GM10266 (cell line): ENCODE measurements around the gene SOWAHB.

Source experiments
- DNase-seq: peaks from one replicate; pipeline ENCODE4 v3.0.0; 2012; ENCODE audit errors: extremely low spot score
- TF ChIP-seq, protein P1 (sequence below): IDR thresholded peaks from 2 replicates; pipeline ENCODE4 v1.5.1; 2012; ENCODE audit warnings: mild to moderate bottlenecking, low read depth; ENCODE audit not compliant: control insufficient read depth, insufficient read depth; ENCODE audit errors: missing control alignments

SOWAHB gene, protein sequence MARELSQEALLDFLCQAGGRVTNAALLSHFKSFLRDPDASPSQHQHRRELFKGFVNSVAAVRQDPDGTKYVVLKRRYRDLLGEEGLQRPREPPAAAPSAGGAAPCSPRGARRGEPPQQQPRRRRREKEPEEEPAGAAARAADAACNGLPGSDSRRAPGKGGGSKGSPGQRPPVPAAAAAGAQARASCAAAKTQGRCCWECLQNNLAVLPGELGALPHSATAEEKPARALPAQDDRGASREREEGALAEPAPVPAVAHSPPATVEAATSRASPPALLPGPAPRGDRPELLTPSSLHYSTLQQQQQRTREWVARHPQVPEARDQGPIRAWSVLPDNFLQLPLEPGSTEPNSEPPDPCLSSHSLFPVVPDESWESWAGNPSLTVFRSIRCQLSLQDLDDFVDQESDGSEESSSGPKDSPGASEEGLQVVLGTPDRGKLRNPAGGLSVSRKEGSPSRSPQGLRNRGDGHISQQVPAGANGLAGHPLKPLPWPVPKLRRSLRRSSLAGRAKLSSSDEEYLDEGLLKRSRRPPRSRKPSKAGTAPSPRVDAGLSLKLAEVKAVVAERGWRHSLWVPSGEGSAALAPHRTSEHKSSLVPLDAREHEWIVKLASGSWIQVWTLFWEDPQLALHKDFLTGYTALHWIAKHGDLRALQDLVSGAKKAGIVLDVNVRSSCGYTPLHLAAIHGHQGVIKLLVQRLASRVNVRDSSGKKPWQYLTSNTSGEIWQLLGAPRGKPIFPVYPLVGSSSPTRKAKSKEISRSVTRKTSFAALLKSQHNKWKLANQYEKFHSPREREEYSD

DNA sequence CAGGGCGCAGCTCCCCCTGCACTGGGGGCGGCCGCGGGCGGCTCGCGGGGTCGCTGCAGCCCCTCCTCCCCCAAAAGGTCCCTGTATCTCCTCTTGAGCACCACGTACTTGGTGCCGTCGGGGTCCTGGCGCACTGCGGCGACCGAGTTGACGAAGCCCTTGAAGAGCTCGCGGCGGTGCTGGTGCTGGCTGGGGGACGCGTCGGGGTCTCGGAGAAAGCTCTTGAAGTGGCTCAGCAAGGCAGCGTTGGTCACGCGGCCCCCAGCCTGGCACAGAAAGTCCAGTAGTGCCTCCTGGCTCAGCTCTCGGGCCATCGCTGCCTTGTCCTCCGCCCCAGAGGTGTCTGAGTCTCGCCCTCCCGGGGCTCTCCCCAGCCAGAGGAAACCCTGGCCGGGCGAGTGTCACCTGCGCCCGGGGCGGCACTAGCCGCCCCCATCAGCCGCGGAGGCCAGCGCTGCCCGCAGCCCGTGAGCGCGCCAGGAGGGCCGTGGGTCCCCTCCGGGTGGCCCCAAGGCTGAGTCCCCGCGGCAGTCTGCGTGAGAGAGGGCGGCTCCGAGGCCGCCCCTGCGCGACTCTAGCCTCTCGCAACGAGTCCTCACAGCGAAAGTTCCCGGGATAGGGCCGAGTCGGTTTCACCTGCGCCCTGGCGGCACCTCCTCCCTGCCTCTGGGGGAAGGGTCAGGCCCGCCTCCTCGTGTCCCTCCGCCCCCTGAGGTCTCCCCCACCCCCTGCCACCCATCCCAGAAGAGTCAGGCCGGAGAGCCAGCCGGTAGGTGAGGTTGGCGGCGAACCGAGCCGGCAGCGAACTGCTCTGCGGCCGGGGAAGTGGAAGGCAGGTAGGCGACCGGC is at the start of gene SOWAHB:
Gene SOWAHB, minus strand, starts transcription at position 609 of the 849 bp plus-strand sequence. Its CDS starts 295 bp downstream, at position 314.
- TF ChIP-seq, protein P1, sequence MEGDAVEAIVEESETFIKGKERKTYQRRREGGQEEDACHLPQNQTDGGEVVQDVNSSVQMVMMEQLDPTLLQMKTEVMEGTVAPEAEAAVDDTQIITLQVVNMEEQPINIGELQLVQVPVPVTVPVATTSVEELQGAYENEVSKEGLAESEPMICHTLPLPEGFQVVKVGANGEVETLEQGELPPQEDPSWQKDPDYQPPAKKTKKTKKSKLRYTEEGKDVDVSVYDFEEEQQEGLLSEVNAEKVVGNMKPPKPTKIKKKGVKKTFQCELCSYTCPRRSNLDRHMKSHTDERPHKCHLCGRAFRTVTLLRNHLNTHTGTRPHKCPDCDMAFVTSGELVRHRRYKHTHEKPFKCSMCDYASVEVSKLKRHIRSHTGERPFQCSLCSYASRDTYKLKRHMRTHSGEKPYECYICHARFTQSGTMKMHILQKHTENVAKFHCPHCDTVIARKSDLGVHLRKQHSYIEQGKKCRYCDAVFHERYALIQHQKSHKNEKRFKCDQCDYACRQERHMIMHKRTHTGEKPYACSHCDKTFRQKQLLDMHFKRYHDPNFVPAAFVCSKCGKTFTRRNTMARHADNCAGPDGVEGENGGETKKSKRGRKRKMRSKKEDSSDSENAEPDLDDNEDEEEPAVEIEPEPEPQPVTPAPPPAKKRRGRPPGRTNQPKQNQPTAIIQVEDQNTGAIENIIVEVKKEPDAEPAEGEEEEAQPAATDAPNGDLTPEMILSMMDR: no peak
- DNase-seq: peak; percentile 44

DNA sequence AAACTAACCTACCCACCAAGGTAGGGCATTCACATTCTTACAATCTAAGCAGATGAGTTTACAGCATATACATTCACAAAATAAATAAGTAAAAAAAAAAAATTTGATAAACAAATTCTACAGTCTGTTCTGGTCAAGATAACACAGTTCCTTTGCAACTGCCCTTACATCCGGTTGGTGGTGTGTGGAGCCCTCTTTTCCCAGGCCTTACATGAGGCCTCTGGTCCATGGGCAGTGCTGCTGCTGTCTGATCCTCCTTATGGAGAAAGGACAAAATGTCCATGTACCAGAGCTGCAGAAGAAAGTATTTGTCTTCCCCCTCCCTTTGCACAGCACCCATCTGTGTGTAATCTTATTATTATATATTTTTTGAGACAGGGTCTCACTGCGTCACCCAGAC is 49.4 kb upstream of the SOWAHB start:
- no peak for DNase-seq
- TF ChIP-seq, protein P1: no peak

- TF ChIP-seq, protein P1: no peak
- no peak for DNase-seq
Observed at GRCh38 chr4:76943790-76944189, 45.8 kb upstream of the SOWAHB start.

DNA sequence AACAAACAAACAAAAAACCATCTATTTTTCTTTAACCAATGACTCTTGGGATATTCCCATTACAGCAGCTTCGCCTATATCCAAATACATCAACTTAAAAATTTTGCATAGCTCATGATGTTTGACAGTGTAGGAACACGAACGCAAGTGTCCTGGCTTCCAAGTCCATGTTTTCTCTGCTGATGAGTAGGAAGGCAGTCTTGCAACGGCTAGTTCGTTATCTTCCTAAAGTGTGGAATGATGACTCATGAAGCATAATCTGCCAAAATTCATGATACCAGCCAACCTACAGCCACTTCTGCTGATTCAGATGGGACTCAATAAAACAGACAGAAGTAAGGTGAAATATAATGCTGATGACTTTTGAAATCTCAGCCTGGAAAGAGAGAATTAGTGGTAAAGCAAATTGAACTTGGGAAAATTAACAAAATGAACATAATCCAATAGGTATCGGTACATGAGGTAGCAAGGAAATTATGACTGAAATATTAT is 45.2 kb upstream of the SOWAHB start:
- TF ChIP-seq, protein P1: no peak
- DNase-seq: no peak

GRCh38 chr4:76939184-76939583 is 41.2 kb upstream of the SOWAHB start:
- TF ChIP-seq, protein P1: no peak
- DNase-seq: no peak

DNA sequence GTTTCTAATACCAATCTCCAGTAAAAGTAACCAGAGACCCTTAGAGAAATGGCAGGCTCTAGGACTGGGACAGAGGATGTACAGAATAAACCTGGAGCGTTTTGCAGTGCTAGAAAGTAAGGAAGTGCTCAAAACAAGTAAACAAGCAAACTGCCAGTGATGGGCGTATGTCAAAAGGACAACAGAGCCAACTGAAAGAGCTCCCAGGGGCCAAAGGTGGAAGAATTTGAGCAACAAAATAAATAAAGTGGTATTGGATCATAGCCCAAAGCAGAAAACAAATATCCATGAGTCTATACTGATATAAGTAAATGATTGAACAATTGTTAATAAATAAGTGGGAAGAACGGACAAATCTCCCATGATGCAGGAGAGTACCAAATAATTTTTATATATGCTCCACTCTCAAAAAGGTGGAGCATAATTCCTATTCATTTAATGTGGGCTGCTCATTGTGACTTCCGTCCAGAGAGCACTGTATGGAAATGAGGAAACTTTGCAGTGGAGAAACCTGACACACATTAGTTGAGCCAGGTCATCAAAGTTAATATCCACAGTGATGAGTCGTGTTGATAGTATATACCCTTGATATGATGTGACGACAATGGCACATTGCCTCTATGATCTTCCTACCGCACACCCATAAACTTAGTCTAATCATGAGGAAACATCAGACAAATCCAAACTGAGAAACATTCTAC is 33.8 kb upstream of the SOWAHB start:
- DNase-seq: no peak
- TF ChIP-seq, protein P1: no peak
